Measurements from ENCODE around the gene CNNM3.

The CNNM3 gene

DNA sequence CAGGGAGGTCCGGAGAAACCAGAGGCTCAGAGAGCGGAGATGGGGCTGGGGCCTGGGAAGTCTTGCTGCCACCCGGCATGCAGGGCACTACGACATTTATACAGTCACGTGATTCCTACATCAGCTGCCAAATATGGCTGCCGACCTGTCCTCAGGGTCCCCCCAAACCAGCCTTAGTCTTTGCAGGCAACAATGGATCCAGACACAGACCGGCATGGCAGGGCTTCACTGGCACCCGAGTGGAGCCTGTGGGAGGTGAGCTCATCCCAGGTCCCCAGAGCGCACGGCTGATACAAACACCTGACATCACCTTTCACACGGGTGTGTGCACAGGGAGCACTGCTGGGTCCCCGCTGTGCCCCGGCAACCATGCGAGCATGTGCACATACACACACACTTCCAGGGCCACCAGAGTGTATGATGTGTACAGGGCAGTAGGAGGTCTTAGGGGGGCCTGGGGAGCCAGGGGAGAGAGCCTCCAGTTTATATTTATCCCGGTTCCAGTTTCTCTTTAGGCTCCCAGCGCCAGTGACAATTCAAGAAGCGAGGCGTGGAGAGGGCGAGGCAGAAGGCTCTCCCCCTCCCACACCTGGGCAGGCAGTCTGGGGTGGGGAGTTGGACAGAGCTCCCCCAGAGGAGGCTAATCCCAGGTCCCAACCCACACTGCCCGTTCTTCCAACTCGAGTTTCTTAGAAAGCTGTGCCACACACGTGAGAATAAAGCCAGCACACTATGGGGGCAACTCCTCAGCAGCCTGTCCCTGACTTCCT lies 51.1 kb downstream of the CNNM3 start:
- DNase-seq, result no peak

DNA sequence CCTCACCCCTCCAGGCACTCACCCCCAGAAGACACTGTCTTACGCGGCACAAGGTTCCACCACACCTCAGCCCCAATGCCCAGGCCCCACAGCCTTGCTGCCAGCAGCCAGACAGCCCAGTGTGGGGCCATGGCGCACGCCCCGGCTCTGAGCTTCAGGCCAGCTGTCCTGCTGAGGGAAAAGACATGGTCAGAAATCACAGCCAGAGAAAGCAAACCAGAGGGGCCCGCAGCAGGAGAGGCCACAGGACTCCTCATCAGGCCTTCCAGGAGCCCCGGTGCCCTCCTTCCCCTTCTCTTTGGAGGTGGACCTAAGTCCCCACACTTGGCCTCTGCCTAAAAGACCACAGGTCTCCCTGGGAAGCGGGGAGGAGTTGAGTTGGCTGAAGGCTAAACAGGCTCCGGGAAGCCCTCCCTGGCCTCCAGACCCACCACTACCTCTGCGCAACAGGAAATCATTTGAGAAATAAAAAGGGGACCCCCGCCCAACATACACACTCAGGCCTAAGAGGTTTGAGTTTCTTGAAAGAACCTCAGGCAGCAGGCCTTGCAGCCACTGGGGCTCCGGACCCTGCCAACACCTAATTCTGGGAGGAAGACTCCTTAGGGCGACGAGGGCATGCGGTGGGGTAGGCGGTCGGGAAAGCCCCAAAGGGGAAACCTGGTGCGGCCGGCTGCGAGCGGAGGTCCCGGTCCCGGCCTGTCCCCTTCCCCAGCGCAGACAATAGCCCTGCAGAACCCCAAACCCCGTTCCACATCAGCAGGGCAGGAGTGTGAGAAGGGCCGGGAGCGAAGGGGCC lies 51.9 kb downstream of the CNNM3 start:
- DNase-seq, result peak; percentile 81

DNA sequence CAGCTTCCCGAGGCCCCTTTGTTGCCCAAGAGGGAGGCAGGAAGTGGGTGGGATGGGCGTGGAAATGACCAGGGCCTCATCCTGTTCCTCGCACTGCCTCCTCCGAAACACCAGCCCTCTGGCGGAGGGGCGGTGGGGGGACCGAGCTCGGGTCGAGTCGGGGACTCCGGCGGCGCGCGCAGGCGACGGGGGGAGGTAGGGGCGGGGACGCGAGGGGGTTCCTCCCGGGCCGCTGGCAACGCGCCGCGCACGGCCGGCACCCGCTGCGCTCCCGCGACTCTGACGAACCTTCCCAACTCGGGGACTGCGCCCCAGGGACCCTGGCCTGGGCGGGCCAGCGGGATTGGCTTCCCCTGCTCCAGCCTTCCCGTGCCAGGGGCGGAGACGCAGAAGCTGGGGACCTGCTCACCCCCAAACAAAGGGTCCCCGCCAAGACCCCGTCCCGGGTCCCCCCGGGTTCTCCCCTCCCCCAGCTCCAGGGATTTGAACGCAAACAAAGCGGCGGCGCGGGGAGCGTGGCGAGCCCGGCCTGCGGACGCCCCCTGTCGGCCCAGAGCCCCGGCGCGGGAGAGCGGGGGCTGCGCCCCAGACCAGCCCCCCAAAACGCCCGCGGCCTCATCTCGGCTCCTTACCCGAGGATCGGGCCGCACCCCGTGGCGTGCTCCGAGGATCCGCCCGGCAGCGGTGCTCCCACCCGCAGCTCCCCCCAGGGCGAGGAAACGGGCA lies 52.6 kb downstream of the CNNM3 start:
- DNase-seq, result peak; percentile 88

DNA sequence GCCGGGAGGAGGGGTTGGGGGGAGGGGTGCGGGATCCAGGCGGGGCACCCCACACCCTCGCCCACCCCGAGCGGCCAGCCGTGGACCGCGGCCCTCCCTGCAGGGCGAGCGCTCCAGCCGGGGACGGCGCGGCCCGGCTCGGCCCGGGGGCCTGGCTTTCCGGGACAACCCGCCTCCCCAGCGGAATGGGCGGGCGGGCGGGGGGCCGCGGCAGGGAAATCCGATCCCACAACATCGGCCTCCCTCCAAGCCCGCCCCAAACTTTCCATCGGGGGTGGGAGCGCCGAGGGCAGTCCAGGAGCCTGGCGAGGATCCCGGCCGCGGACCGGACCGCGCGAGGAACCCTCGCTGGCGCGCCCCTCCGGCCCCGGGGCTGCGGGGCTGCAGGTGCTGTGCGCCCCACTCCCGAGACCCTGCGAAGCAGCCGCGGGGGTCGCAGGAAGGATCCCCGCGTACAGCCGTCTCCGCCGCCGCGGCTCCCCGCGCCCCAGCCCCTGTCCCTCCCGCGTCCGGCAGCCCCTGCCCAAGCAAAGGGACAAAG lies 53.3 kb downstream of the CNNM3 start:
- no peak for DNase-seq

DNA sequence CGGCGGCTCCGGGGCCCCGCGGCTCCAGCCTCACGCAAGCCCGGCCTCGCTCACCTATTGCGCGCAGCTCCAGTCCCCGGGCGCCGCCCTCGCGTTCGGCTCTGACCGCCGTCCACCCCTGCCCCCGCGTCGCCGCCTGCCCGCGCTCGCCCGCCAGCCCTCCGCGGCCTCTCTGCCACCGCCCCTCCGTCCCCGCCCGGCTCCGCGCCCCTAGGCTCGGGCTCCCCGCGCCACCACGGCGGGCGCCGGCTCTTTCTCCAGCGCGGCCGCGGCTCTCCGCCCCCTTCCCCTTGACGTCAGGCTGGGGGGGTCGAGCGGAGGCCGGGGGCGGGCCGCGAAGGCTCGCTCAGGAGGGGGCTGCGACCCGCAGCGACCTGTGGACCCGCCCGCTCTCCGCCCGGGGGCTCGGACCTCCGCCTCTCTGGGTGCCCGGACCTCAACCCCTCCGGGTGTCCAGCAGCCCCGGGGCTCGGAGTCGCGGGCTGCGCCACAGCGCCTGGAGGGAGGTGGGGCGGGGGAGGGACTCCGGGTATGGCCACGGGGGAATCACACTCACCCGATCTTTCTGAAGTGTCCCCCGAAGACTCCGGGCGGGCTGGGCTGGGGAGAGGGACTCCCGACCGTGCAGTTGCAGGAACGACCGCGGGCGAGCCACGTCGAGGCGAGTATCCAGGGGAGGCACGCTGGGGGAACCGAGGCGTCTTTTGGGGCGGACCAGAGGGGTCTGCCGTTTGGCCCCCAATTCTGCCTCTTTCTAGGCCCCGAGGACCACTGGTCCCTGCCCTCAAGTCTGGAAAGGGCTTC lies 54.0 kb downstream of the CNNM3 start, which contains the start of gene SEMA4C:
Gene SEMA4C, minus strand, starts transcription at position 259 of the 804 bp plus-strand sequence. CDS start 2,194 bp downstream, outside the sequence.
- DNase-seq, result peak; percentile 69

DNA sequence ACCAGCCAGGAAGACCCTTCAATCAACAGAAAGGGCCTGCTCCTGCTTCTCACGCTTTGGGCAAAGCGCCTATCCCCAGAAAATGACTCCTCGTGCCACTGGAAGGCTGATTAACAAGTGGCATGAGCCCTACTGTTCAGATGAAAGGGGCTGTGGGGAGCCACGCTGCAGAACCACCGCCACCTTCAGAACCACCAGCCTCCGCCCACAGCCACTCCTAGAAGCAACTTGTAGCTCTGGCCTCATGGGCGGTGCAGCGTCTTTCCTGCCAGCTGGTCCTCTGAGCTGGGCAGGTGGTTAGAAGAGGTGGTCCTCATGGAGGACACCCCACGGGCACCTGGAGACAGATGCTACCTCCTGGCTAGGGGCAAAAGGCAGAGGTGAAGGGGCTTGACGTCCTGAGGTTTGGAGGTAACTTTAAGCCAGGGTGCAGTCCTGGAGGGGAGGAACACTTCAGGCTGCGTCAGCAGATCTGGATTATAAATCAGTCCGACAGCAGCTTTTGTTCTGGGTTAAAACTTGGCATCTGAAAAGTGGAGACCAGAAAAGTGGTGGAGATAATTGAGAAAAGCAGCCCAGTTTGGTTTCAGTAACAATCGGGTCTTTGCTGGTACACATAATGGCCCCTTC lies 54.7 kb downstream of the CNNM3 start:
- DNase-seq, result peak; percentile 79

DNA sequence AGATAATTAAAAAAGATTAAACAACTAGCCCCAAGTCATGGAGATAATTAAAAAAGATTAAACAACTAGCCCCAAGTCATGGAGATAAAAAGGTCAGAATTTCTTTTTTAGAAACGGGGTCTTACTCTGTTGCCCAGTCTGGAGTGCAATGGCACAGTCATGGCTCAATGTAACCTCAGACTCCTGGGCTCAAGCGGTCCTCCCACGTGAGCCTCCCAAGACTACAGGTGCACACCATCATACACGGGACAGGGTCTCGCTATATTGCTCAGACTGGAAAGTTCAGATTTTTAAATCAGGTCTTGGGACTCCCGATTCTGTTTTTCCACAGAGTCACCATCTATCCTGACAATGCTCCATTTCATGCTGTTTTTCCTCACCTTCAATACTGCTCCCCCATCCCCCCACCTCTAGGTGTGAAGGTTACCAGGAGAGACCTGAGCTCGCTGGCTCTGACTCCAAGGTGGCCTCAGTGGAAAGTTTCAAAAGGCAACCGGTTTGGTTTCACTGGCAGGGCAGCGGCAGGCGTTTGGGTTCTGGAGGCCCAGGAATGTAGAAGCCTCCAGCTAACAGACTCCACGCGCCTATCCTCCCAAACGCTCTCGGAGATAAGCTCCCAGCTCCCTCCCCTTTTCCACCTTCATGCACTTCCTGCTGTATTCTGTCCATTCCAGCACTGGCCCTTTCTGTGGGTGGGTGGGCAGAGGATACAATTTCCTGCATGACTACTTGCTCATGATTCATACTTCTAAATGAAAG lies 56.7 kb downstream of the CNNM3 start:
- no peak for DNase-seq

DNA sequence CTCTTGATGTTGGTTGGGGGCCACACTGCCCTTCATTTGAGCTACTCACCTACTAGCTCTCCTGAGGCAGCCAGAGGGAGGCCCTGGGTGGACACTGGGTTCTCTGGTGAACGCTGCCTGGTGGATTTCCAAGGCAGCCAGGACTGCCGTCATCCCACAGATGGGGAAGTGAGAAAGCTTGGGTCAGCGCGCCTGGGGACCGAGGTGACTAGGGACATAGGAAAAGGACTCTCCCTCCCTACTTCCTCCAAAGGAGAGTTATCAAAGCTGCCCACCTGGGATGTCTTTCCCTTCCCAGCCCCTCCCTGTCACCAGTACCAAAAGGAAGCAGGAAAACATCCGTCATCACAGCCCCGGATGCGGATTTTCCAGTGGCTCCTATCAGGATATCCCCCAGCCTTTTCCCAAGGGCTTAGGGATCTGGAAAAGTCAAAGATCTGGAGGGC lies 57.6 kb downstream of the CNNM3 start:
- no peak for DNase-seq

DNA sequence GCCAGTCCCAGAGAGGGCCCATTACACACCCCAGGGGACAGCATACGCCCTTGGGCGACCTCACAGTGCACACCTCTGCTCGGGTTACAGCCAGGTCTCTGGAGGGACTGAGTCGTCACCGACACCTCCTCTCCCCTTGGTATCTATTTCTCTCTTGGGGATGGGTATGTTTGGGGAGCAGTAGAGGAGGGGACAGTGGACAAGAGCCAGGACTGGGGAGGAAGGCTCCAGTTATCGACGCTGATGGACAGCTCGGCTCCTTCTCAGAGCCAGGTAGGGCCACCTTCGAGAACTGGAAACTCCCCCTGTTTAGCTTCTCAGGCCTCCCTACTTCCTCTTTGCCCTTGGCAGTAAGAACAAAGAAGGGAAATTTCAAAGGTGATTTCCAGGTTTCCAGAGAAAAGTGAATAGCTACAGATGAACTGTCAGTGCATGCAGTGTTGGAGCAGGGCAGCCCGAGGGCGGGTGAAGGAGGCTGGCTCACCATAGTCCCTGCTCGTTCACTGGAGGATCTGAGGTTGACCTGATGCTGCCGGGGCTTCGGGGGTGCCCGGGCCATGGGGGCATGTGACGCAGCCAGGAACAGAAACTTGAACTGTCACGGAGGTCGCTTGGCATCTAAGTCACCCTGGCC lies 58.2 kb downstream of the CNNM3 start:
- DNase-seq, result peak; percentile 42

DNA sequence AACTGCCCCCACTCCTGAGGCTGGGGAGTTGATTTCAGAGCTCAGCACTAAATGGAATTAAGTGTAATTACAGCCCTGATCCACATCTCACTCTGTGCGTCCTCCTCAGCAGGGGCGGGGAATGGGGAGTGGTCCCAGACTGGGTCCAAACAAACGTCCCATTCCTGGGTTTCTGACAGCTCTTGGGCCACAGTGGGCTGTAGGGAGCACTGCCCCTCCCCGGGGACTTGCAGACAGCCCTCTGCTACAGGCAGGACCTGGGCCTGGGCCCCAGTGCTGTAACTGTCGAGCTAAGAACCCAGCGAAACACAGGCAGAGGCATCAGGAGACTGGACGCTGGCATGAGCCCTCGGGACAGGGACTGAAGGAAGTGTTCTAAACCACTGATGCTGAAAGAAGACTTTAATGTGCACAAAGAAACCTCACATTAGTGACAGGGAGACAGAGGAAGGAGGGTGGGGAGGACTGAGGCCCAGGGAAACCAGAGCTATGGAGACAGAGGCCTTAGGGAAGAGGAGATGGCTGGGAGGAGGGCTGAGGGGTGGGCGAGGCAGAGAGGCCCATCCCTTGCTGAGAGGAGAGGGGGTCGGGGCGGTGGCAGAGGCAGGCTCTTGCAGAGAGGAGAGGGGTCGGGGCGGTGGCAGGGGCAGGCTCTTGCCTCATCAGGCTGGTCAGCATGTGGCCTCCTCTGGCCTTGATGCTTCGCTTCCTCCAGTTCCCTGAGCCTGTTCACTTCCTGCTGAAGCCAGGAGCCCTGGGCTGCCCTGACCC lies 59.6 kb downstream of the CNNM3 start:
- DNase-seq, result peak; percentile 81

DNA sequence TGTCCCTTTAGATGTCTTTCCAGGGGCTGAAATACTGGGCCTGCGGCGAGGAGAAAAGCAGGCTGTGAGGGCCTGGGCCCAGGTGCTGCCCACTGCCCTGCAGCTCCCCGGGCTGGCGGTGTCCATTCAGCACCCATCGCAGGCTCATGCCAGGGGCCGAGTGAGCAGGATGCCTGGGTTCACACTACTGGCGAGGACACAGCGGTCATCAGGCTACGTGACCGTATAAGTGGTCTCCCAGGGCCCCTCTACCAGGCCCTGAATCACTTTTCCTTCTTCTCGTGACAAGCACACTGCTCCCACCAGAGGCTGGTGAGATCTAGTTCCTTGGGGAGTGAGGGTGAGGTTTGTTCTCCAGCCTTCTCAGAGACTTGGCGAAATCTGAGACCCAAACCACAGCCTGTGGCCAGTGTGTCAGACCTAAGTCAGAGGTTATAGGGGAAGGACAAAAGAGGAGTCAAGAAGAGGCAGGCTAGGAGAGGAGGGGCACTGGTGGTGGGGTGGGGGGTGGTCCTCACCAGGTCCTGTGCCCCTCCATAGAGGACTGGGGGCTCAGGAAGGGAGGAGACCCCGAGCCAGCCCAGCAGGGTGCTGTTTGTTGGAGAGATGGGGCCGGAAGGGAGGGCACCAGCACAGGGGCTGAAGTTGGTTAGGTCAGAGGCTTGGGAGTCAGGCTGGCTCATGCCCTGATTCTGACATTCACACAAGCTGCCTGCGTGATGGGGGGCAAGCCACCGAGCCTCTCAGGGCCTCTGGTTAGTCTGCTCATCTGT lies 60.4 kb downstream of the CNNM3 start:
- DNase-seq, result no peak

DNA sequence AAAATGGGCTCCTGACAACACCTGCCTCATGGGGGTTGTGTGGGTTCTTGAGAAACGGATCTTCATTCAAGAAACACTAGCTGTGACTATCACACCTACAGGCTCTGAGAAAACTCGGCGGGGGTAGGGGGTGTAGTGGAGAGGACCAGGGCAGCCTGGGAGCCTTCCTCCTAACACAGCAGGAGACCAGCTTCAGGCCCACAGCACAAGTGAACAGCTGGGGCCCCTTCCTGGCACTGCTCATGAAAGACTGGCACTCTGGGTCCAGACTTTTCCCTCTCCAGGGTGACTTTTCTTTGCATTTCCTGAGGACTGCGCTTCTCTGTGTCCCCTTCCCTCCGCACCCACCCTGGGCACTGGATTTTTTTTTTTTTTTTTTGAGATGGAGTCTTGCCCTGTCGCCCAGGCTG lies 61.0 kb downstream of the CNNM3 start:
- DNase-seq, result no peak

DNA sequence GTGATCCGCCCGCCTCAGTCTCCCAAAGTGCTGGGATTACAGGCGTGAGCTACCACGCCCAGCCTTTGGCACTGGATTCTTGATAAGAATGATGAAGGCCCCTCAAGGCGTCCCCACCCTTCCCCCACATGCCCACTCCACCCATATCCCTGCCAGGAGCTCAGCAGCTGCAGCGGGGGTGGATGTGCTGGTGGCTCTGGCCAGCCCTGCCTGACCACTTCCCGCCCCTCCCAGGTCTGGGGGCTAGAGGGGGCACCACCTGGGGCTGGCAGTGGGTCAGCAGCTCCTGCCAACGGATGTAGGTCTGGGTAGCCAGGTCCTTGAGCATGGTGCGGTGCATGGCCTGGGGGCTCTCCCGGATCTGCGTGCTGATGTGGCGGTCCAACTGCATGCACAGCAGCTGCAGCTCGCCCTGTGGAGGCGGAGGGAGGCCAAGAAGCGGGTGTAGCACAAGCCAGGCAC lies 61.6 kb downstream of the CNNM3 start:
- DNase-seq, result no peak

DNA sequence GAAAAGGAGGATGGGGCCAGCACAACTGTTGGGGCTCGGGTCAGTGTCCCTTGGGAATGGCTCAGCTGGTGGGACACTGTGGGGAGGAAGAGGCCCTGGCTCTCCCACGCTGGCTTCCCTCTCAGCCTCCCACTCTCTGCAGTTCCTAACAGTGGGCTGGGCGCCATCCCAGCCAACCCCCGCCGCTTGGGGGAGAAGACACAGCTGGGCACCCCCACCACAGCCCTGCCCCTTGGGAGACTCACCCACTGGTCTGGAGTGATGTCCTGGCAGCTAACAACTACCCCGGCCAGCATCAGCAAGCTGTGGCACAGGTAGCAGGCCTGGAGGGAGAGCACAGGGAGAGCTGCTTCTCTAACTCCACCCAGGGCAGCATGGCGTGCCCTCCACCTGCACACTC lies 62.1 kb downstream of the CNNM3 start:
- DNase-seq, result no peak

DNA sequence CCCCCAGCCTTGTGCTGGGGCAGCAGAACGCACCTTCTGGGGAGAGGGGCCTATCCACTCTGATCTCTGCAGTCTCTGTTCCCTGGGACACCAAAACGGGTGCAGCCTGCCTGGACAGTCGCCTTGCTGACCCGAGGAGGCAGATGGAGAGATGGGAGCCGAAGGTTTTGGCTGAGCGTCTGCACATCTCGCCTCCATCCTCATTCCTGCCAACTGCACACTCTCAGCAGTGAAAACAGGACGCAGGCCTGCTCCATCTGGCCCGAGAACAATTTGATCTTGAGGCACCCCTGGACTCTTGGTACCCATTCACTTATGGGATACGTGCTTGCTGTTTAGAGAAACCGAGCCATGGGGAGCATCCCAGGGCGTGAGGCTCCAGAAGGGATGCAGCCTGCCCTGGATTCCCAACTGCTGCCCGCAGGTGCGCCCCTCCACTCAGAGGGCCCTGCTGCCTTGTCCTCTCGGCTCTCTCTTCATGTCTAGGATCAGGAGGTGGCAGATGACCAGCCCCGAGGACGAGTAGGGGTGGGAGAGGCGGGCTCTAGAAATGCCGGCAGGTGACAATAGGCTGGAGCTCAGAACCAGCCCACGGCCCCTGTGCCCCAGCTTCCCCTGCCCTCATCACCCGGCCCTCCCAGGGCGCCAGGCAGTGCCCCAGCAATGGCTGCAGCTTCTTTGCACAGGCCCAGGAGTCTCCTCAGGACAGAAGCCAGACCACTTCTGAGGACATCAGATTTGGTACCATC lies 62.9 kb downstream of the CNNM3 start:
- DNase-seq, result no peak

DNA sequence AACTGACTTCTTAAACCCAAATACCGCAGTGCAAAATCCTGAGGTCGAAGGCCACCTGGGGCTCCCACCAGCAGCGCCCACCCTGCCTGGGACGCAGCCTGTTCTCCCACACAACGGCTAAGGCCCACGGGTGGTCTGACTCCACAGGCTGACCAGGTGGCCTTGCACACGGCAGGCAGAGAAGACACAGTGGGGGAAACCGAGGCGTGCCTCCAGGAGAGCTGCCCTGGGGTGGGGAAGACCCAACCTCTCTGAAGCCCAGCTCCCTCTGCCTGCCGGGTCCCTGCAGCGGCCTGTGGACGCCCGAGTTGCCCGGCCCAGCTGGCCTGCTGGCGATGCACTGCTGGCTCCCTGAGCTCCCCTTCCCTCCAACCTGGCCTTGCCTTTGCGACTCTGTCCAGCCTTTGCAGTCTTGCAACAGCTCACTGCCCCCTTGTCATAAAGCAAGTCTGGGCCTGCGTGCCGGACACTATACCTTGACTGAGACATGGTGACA lies 63.5 kb downstream of the CNNM3 start:
- no peak for DNase-seq

DNA sequence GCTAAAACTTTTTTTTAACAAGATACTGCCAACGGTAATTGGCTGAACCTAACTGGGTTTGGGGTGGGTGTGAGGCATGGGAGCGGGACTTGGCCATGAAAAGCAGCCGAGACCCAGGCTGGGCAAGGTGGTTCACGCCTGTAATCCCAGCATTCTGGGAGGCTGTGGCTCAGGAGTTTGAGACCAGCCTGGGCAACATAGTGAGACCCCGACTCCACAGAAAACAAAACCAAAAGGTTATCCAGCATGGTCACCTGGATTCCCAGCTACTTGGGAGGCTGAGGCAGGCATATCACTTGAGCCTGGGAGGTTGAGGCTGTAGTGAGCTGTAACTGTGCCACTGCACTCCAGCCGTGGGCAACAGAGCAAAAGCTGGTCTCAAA lies 64.8 kb downstream of the CNNM3 start:
- no peak for DNase-seq

All from retina (tissue), 1 donor.